Colonic mucosa (tissue), 4 donors: ENCODE results near the gene NPSR1. TPM values are rescaled to one million over a fixed set of nuclear protein-coding genes. Genes with fewer than 3 reads are reported as not detected.
"Not testable (repeated sequence)": the region's sequence is repeated elsewhere in the genome, so short reads cannot be mapped to it uniquely, and the experiment has no call there.

Source experiments
- DNase-seq: peaks from one replicate; pipeline ENCODE4 v3.0.0-alpha.2; 2020
- H3K27ac ChIP-seq: fragments of 200-600 bp; one replicate; pipeline ENCODE4 v1.8.0; 2021
- H3K27me3 ChIP-seq: fragments of 200-600 bp; one replicate; pipeline ENCODE4 v1.8.0; 2021
- H3K36me3 ChIP-seq: fragments of 200-600 bp; one replicate; pipeline ENCODE4 v1.8.0; 2021
- H3K4me1 ChIP-seq: fragments of 200-600 bp; one replicate; pipeline ENCODE4 v1.8.0; 2021; ENCODE audit warnings: mild to moderate bottlenecking
- H3K4me3 ChIP-seq: fragments of 200-600 bp; one replicate; pipeline ENCODE4 v1.8.0; 2021
- H3K9ac ChIP-seq, 2 donors: one replicate each; pipeline ENCODE4 v1.7.0; 2013; ENCODE audit warnings: control low read depth in 2 of 2, low read depth in 2 of 2, low read length in 2 of 2
- H3K9me3 ChIP-seq: fragments of 200-600 bp; one replicate; pipeline ENCODE4 v1.8.0; 2021
- CTCF ChIP-seq: fragments of 200-600 bp; IDR thresholded peaks from one replicate; pipeline ENCODE4 v1.8.0; 2022; ENCODE audit warnings: antibody characterized with exemption, mild to moderate bottlenecking
- intact Hi-C: fragments of 100-400 bp; cut with DNase I; formaldehyde crosslinking; loops from one replicate; pipeline ENCODE4 v1.14.1; 2022
- total RNA-seq, 2 donors: library from RNA; stranded (reverse); fragmentation: NEBNext Ultra II Directional in 1 of 2; extraction: Animal tissue kit (Norgen Biotek cat#: 25700) in 1 of 2; gene quantifications; one replicate each; pipeline ENCODE4 v1.2.1, GENCODE V29; 2021
- donor health status: healthy.
- donor health status: DM: no; HTN: no; CAD: no.
- donor health status: DM: no; HTN: no; CAD: no.

NPSR1 gene
- total RNA-seq, 2 donors from 2014 or later: 1.0 TPM; not detected in 1

- Histone ChIP-seq H3K9me3 (no peaks in the 10 kb centered on the region), H3K4me3 (no peak overlapping the region), H3K4me1 (no peaks in the 10 kb centered on the region), H3K27ac (no peak overlapping the region), H3K36me3 (no peaks in the 10 kb centered on the region), H3K9ac (no peak overlapping the region), H3K27me3 (no peaks in the 10 kb centered on the region)
- DNase-seq: no peak
- TF ChIP-seq CTCF: no peak
- intact Hi-C loops: no loop called here
These were observed 211.0 kb downstream of the NPSR1 start for GRCh38 chr7:34869057-34869456.

- H3K27ac ChIP-seq, H3K36me3 ChIP-seq, H3K9me3 ChIP-seq, H3K27me3 ChIP-seq, H3K4me1 ChIP-seq, intact Hi-C loops, H3K9ac ChIP-seq, DNase-seq, H3K4me3 ChIP-seq: not testable (repeated sequence)
These were observed 212.0 kb downstream of the NPSR1 start for GRCh38 chr7:34870041-34870440.

- H3K9ac ChIP-seq, H3K27ac ChIP-seq, H3K27me3 ChIP-seq, DNase-seq, H3K36me3 ChIP-seq, H3K4me1 ChIP-seq, intact Hi-C loops, H3K9me3 ChIP-seq, H3K4me3 ChIP-seq: not testable (repeated sequence)
These were observed 216.3 kb downstream of the NPSR1 start for GRCh38 chr7:34874329-34874728.

GRCh38 chr7:34875481-34875880 lies 217.5 kb downstream of the NPSR1 start:
- no peak for DNase-seq
- Histone ChIP-seq H3K27me3 (no peaks in the 10 kb centered on the region), H3K27ac (no peak overlapping the region), H3K4me3 (no peak overlapping the region), H3K36me3 (no peaks in the 10 kb centered on the region), H3K4me1 (no peaks in the 10 kb centered on the region), H3K9ac (no peak overlapping the region), H3K9me3 (no peaks in the 10 kb centered on the region)
- no peak for TF ChIP-seq CTCF
- intact Hi-C loops: no loop called here

GRCh38 chr7:34878944-34879735 lies 221.1 kb downstream of the NPSR1 start:
- H3K4me3 ChIP-seq, H3K27ac ChIP-seq, H3K27me3 ChIP-seq, H3K36me3 ChIP-seq, DNase-seq, H3K4me1 ChIP-seq, intact Hi-C loops, H3K9me3 ChIP-seq, H3K9ac ChIP-seq: not testable (repeated sequence)

- H3K9ac ChIP-seq: no peak overlapping the region
- H3K4me1 ChIP-seq: no peaks in the 10 kb centered on the region
- no peaks in the 10 kb centered on the region for H3K9me3 ChIP-seq
- H3K36me3 ChIP-seq: no peaks in the 10 kb centered on the region
- no peak overlapping the region for H3K27ac ChIP-seq
- intact Hi-C loops: no loop called here
- no peak for DNase-seq
- H3K4me3 ChIP-seq: no peak overlapping the region
- no peak for TF ChIP-seq CTCF
- no peaks in the 10 kb centered on the region for H3K27me3 ChIP-seq
These were observed 221.9 kb downstream of the NPSR1 start for GRCh38 chr7:34879871-34880270.

- H3K4me3 ChIP-seq, H3K9ac ChIP-seq, H3K9me3 ChIP-seq, H3K4me1 ChIP-seq, H3K27me3 ChIP-seq, H3K27ac ChIP-seq, H3K36me3 ChIP-seq, intact Hi-C loops, DNase-seq: not testable (repeated sequence)
These were observed 225.8 kb downstream of the NPSR1 start for GRCh38 chr7:34883855-34884254.
